GM18519 (cell line): Measurements from ENCODE around the gene UBALD2.
A peak's percentile ranks its signal among the peaks of the same experiment; 100 is the strongest.
"Not testable (repeated sequence)": the region's sequence is repeated elsewhere in the genome, so short reads cannot be mapped to it uniquely, and the experiment has no call there.

Source experiments
- ATAC-seq: cut with Tn5 transposase; IDR thresholded peaks from one replicate; pipeline ENCODE4 v1.9.1; 2021; ENCODE audit warnings: mild to moderate bottlenecking, moderate library complexity; ENCODE audit not compliant: unreplicated experiment, low FRiP score

Gene UBALD2

DNA sequence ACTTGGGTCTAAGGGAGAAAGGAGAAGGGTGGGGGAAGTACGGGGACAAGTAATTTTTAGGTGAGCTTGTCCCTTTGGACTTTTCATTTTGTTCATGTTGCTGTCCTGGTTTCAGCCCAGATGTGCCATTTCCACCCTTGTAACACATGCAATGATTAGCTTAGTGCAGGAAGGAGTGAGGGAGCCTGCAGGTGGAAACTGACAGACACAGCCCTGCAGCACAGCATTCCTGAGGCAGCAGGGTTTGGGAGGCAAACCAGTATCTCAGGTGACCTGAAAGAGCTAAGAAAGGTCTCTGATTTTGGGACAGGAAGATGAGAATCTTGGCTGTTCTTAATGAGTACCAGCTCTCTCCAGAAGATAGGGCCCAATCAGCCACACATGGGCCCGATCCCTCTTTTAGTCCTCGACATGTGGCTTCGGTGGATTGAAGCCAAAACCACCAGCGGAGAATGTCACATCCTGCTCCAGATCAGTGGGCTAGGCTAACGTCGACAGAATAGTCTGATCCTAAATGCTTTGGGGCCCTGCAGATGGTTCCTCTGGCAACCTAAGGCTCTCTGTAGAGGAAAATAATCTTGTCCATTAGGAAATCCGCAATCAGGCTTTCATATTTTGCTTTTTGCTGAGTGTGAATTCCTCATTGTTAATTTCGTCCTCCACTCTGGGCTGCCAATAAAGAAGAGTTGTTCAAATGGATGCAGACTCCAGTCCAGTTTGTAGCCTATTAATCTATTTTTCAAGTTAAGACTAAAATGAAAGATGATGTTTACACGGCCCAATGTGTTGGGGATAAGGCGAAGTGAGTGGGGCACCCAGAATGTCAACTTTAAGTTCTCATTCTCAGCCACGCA lies 21.1 kb upstream of the UBALD2 start:
- no peak for ATAC-seq

DNA sequence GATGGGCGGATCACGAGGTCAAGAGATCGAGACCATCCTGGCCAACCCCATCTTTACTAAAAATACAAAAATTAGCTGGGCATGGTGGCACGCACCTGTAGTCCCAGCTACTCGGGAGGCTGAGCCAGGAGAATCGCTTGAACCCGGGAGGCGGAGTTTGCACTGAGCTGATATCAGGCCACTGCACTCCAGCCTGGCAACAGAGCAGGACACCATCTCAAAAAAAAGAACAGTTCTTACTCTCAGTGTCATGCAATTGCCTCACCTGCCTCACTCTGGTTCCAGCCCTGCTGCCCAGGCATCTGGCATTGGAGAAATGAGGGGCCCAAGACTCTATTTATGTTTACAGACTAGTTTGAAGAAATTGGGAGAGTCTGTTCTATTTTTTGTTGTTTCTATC lies 20.4 kb upstream of the UBALD2 start:
- ATAC-seq = not testable (repeated sequence)

DNA sequence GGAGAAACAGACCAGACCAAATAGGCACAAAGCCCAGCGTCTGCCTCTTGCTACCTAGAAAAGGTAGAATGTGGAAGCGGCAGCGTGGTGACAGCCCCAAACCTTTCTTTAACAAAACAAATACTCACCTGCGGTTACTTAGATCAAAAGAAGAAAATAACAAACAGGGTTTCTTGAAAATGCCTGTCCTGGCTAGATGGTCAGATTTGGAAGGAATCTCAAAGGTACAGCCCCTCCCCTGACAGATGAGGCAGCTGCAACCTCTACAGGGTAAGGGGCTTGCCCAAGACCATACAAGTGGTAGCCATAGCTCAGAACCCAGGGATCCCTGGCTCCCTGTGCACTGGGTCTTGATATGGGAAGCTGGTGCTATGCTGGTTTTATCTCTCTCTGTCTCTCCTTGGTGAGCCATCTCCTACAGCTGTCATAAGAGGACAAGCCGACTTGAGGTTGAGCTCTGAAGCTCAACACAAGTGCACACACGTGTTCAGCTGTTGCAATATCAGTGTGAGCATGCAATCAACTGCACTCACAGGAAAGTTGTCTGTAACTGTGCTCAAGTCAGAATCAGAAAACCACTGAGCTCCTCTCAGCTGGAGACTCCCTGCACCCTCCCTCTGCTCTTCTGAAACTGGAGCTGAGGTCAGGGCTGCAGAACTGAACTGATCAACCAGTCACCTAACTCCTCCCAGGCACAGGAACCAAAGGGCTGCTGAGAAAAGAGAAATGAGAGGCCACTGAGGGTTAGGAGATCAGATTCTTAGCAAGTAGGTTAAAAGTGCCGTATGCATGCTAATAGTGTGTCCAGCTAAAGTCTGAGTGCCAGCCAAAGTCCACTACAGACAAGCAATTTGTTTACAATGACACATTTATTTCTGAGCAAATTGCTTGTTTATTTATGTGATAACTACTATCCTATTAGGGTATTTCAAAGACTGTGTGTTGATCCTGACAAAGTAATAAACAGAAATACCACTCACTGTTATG lies 18.8 kb upstream of the UBALD2 start:
- ATAC-seq = peak; percentile 74

DNA sequence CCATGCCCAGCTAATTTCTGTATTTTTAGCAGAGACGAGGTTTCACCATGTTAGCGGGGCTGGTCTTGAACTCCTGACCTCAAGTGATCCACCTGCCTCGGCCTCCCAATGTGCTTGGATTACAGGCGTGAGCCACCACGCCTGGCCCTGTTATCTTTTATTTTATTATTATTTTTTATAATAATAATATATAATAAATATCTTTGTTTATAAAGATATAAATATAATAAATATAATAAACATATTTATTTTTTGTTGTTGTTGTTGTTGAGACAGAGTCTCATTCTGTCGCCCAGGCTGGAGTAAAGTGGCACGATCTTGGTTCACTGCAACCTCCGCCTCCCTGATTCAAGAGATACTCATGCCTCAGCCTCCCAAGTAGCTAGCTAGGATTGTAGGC lies 17.8 kb upstream of the UBALD2 start:
- ATAC-seq = no peak

DNA sequence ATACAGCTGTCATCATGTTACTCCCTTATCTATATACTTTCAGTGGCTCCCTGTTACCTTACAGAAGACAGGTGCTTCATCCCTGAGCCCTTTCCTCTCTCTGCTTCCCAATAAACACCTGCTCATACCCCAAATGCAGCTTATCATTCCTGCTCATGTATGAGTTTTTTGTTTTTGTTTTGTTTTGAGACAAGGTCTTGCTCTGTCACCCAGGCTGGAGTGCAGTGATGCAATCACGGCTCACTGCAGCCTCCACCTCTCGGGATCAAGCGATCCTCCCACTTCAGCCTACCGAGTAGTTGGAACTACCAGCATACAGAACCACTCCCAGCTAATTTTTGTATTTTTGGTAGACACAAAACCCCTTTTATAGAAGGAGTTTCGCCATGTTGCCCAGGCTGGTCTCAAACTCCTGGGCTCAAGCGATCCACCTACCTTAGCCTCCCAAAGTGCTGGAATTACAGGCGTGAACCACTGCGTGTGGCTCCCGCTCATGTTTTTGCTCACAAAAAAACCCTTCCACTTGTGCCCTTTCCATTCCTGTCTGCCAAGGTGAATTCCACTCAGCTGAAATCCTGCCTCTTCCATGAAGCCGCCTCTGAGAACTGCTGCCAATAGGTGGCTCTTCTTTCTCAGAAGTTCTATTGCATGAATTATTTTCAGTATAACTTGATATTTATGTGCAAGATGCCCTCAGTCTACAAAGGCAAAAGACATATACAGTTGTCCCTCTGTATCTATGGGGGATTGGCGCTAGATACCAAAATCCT lies 16.9 kb upstream of the UBALD2 start:
- ATAC-seq = no peak

DNA sequence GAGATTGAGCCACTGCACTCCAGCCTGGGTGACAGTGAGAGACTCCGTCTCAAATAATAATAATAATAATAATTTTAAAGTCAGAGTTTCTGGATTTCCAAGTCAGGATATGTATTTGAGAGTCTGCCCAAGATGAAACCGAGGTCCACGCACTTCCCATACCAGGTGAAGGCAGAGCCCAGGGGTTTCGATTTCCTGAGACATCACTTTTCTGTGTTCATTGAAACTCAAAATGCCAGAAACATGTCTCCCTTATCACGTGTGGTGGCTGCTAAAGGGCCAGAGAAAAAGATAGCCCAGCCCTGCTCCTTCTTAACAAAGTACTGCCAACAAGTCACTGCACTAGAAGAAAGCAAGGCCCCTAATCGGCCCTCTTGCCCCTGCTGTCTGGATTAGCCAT lies 15.0 kb upstream of the UBALD2 start:
- no peak for ATAC-seq

DNA sequence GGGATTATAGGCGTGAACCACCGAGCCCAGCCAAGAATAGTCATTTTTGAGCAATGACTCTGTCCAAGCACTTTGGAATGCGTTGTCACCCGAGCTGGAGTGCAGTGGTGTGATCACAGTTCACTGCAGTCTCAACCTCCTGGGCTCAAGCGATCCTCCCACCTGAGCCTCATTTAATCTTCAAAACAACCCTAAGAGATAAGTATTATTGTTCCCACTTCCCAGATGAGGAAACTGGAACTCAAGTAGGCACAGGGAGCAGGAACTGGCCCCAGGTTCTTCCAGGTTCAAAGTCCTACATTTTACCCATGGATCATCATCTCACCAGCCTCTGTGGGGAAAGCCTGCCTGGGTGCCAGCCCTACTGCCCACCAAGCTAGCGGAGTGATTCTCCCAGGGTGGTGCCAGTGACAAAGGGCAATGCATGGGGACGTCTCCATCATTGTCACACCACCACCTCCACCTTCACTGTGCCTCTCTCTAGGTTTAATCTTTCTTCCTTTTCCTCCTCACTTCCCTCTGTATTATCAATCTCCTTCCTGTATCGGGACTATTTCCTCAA lies 13.6 kb upstream of the UBALD2 start:
- no peak for ATAC-seq

DNA sequence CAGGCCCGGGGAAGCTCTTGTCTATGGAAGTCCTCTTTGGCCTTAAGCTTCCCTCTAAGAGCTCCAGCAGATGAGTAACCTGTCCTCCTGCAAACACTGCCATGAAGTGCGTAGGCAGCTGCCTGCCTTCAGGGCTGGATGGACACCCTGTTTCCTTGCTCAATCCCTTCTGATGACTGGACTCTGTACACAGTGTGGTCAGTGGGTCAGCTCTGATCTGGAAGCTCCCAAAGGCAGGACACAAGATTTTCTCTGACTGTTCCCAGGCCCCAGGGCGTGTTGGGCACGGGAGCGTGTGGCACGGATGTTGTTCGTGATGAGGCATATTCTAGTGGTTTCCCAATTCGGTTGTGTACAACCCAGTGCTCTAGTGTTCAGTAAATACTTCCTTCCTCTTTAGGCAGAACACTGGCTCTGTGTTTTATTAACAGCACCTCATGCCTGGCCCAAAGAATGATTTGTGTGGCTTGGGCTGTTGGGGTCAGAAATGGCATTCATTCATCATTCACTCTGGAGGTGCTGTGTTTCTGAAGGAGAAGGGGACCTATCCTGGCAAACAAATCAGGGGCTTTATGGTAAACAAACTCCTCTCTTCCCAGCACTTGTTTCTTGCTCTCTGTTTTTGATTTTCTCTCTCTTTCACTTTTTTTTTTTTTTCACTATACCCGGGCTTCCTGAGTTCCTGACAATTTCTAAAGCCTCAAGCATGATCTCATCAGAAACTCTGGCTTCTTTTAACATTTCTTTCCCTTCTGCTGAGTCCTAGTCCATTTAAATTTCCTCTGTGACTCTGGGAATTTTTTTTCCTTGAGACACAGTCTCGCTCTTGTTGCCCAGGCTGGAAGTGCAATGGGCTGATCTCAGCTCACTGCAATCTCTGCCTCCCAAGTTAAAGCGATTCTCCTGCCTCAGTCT lies 12.9 kb upstream of the UBALD2 start:
- no peak for ATAC-seq

DNA sequence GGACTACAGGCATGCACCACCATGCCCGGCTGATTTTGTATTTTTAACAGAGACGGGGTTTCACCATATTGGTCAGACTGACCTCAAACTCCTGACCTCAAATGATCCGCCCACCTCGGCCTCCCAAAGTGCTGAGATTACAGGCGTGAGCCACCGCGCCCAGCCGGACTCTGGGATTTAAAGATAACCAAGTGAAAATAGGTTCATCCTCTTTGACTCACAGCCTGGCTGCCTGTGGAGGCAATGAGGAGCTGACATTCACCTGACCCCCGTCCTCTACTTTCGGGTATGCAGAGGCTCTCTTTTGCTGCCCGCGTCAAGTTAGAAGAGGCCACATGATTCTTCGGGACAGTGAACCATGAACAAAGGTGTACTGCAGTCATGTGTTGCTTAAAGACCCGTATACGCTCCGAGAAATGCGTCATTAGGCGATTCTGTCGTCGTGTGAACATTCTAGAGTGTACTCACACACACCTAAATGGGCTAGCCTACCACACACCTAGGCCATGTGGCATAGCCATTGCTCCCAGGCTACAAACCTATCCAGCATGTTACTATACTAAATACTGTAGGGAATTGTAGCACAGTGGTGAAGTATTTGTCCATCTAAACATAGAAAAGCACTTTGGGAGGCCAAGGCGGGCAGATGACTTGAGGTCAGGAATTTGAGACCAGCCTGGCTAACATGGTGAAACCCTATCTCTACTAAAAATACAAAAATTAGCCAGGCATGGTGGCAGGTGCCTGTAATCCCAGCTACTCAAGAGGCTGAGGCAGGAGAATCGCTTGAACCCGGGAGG lies 12.0 kb upstream of the UBALD2 start:
- ATAC-seq = not testable (repeated sequence)

DNA sequence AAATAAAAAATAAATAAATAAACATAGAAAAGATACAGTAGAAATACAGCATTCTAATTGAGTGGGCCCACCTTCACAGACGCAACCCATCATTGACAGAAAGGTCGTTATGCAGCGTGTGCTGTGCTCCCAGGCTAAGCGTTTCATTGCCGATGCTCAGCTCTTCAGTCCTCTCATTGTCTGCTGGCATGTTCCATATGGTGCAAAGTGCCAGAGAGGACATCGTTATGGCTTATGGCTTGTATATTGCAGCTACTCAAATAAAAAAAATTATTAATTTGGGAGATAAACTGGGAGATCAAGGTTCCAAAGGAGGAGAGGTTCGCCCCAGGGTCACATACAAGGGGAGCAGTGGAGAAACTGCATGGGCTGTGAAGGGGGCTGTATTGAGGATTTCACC lies 11.3 kb upstream of the UBALD2 start:
- no peak for ATAC-seq

DNA sequence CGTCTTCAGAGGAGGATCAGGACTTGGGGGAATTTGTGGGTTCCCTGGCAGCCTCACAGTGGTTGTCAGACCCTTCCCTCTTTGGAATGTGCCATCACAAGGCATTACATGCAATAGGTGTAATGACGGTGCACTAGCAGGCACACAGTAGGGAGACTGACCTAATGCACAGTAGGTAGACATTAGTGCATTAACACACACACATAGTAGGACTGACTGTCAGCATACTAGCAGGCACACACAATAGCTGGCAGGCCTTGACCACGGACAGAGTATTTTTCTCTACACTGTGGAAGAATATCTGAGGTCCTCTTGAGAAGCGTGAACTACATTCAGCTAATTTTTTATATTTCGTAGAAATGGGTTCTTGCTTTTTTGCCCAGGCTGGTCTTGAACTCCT lies 10.9 kb upstream of the UBALD2 start:
- ATAC-seq = no peak

DNA sequence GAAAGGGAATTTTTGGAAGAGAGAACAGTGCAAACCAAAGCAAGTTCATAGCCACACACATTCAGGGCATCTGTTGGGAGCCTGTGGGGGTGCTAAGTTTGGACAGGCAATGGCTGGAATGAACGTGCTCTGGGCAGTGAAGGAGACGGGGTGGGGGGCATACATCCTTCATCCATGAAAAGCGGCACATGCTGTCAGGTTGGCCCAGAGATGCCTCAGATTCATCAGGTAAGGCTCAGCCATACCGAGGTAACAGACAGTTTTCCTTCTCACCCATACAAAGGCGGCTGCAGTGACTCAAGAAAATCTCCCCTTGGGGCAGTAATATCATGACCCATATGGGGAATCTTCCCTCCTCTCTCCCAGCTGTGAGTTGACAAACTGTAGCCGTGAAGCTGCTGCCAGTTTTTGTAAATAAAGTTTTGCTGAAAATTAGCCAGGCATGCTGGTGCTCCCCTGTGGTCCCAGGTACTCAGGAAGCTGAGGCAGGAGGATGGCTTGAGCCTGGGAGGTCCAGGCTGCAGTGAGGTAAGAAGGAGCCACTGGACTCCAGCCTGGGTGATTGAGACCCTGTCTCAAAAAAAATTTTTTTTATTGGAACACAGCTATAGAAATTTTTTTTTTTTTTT lies 9.2 kb upstream of the UBALD2 start:
- no peak for ATAC-seq

DNA sequence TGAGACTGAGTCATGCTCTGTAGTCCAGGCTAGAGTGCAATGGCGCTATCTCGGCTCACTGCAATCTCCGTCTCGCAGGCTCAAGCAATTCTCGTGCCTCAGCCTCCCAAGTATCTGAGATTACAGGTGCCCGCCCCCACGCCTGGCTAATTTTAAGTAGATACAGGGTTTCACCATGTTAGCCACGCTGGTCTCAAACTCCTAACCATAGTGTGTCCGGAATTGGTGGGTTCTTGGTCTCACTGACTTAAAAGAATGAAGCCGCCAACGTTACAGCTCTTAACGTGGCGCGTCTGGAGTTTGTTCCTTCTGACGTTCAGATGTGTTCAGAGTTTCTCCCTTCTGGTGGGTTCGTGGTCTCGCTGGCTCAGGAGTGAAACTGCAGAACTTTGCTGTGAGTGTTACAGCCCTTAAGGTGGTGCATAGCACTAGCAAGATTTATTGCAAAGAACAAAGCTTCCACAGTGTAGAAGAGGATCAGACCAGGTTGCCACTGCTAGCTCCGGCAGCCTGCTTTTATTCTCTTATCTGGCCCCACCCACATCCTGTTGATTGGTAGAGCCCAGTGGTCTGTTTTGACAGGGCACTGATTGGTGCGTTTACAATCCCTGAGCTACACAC lies 8.6 kb upstream of the UBALD2 start:
- not testable (repeated sequence) for ATAC-seq

DNA sequence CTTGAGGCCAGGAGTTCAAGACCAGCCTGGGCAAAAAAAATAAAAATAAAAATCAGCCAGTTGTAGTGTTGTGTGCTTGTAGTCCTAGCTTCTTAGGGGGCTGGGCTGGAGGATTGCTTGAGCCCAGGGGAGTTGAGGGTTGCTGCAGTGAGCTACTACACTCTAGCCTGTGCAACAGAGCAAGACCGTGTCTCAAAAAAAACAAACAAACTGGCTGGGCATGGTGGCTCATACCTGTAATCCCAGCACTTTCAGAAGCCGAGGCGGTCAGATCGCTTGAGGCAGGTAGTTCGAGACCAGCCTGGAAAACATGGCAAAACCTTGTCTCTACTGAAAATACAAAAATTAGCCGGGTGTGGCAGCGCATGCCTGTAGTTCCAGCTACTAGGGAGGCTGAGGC lies 4.9 kb upstream of the UBALD2 start:
- no peak for ATAC-seq

DNA sequence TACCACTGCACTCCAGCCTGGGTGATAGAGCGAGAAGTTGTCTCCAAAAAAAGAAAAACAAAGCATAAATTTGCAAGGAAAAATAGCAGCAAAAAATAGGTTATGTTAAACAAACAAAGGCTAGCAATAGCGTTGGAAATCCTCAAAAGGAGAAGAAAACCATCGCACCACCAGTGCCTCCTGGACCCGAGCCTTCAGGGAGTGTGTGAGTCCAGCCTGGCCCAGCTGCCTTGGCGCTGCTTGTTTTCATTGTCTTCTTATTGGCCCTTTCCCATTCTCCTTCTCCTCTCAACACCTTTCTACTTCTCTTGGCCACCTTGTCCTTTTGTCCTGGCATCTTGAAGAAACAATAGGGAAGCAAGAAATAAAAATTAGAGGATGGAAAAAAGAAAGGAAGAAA lies 4.5 kb upstream of the UBALD2 start:
- ATAC-seq = no peak

DNA sequence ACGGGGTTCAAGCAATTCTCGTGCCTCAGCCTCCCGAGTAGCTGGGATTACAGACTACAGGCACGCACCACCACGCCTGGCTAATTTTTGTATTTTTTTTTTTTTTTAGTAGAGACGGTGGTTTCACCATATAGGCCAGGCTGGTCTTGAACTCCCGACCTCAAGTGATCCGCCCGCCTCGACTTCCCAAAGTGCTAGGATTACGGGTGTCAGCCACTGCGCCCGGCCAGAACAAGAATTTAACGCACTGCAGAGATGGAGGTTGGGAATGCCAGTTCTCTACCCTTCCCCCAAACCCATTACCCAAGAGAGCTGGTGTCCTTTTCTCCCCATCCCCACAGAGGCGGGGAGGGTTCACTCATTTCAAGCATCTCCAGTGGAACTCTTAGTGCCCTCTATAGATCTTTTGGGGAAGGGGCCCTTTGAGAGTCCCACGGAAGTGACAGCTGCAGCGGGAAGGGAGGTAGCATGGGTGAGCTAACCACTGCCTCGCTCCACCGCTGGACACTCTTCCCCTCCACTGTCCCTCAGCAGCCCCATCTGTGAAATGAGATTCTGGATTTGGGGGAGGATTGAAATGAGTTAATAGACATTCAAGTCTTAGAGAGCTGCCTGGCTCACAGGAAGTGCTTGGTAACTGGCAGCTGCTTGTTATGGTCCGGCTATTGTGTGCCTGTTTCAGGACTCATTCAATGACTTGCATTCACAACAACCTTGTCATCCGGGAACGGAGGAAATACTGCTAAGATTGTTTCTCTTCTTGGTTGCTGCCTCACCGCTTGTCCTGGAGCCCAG lies 3.5 kb upstream of the UBALD2 start:
- no peak for ATAC-seq
